Testis (tissue), 2 donors: ENCODE data around the gene ORM2.
"Not testable (repeated sequence)": the region's sequence is repeated elsewhere in the genome, so short reads cannot be mapped to it uniquely, and the experiment has no call there.

Experiments
- CTCF ChIP-seq, 3 experiments: fragments of 450-650 bp in 2 of 3; fragments of 200-600 bp in 1 of 3; sonication (generic) in 1 of 3; IDR thresholded peaks; one replicate each; pipeline ENCODE4 v1.5.1; 2016 to 2019; ENCODE audit warnings: antibody characterized with exemption in 3 of 3, mild to moderate bottlenecking in 2 of 3, moderate library complexity in 1 of 3
- POLR2A ChIP-seq: fragments of 450-650 bp; IDR thresholded peaks from one replicate; pipeline ENCODE4 v1.6.1; 2017; ENCODE audit warnings: antibody characterized with exemption, mild to moderate bottlenecking, moderate library complexity

DNA sequence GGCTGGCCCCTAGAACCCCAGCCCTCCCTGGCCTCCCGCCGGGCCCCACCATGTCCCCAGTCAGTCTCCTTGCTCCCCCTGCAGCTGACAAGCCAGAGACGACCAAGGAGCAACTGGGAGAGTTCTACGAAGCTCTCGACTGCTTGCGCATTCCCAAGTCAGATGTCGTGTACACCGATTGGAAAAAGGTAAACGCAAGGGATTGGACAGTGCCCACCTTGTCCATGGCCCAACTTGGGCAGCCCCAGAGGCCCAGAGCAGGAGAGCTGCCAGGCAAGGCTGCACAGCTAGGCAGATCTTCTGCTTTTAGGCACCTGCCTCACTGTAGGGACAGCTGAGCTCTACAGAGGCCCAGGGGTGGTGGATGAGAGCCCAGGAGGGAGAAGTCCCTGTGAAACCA, 4.7 kb upstream of the ORM2 start:
- TF ChIP-seq CTCF (IDR thresholded peaks at IDR 0.05); POLR2A: not testable (repeated sequence)
